ENCODE measurements around the gene TNPO3.
"Not testable (repeated sequence)": the region's sequence is repeated elsewhere in the genome, so short reads cannot be mapped to it uniquely, and the experiment has no call there.

TNPO3 gene

GRCh38 chr7:129014501-129015101 lies 40.3 kb downstream of the TNPO3 start:
- no peak overlapping the region for H3K4me3 ChIP-seq (ENCODE audit: low read length)
- TF ChIP-seq ZNF274 (IDR thresholded peaks at IDR 0.05; ENCODE audit: low read depth, low read length), result no peak

GRCh38 chr7:129013048-129013724 lies 41.7 kb downstream of the TNPO3 start:
- no peak overlapping the region for H3K4me3 ChIP-seq (ENCODE audit: low read length)
- TF ChIP-seq ZNF274 (IDR thresholded peaks at IDR 0.05; ENCODE audit: low read depth, low read length), result no peak

- no peak overlapping the region for H3K4me3 ChIP-seq (ENCODE audit: low read length)
- no peak for TF ChIP-seq ZNF274 (IDR thresholded peaks at IDR 0.05; ENCODE audit: low read depth, low read length)
Measured at GRCh38 chr7:129012641-129013040, 42.3 kb downstream of the TNPO3 start.

- TF ChIP-seq ZNF274 (IDR thresholded peaks at IDR 0.05; ENCODE audit: low read depth, low read length), result no peak
- H3K4me3 ChIP-seq (ENCODE audit: low read length), result no peak overlapping the region
Measured at GRCh38 chr7:129010075-129010474, 44.8 kb downstream of the TNPO3 start.

- H3K4me3 ChIP-seq (ENCODE audit: low read length), result no peak overlapping the region
- TF ChIP-seq ZNF274 (IDR thresholded peaks at IDR 0.05; ENCODE audit: low read depth, low read length), result no peak
Measured at GRCh38 chr7:129009437-129009836, 45.5 kb downstream of the TNPO3 start.

GRCh38 chr7:129008645-129009414 lies 46.1 kb downstream of the TNPO3 start:
- no peak for TF ChIP-seq ZNF274 (IDR thresholded peaks at IDR 0.05; ENCODE audit: low read depth, low read length)
- no peak overlapping the region for H3K4me3 ChIP-seq (ENCODE audit: low read length)

GRCh38 chr7:129007572-129007971 lies 47.3 kb downstream of the TNPO3 start:
- TF ChIP-seq ZNF274 (IDR thresholded peaks at IDR 0.05; ENCODE audit: low read depth, low read length), result no peak
- no peak overlapping the region for H3K4me3 ChIP-seq (ENCODE audit: low read length)

GRCh38 chr7:129006636-129007414 lies 48.1 kb downstream of the TNPO3 start:
- H3K4me3 ChIP-seq (ENCODE audit: low read length), result no peak overlapping the region
- TF ChIP-seq ZNF274 (IDR thresholded peaks at IDR 0.05; ENCODE audit: low read depth, low read length), result no peak

- H3K4me3 ChIP-seq (ENCODE audit: low read length), result no peak overlapping the region
- no peak for TF ChIP-seq ZNF274 (IDR thresholded peaks at IDR 0.05; ENCODE audit: low read depth, low read length)
Measured at GRCh38 chr7:129005186-129005585, 49.7 kb downstream of the TNPO3 start.

GRCh38 chr7:128997181-128997580 lies 57.7 kb downstream of the TNPO3 start:
- TF ChIP-seq ZNF274 (IDR thresholded peaks at IDR 0.05; ENCODE audit: low read depth, low read length), result no peak
- H3K4me3 ChIP-seq (ENCODE audit: low read length), result no peak overlapping the region

- not testable (repeated sequence) for H3K4me3 ChIP-seq (ENCODE audit: low read length)
Measured at GRCh38 chr7:128994560-128994959, 60.4 kb downstream of the TNPO3 start.

GRCh38 chr7:128993419-128993818 lies 61.5 kb downstream of the TNPO3 start:
- H3K4me3 ChIP-seq (ENCODE audit: low read length), result no peak overlapping the region
- no peak for TF ChIP-seq ZNF274 (IDR thresholded peaks at IDR 0.05; ENCODE audit: low read depth, low read length)

- H3K4me3 ChIP-seq (ENCODE audit: low read length), result no peak overlapping the region
- no peak for TF ChIP-seq ZNF274 (IDR thresholded peaks at IDR 0.05; ENCODE audit: low read depth, low read length)
Measured at GRCh38 chr7:128989961-128990360, 65.0 kb downstream of the TNPO3 start.

- H3K4me3 ChIP-seq (ENCODE audit: low read length), result no peak overlapping the region
Measured at GRCh38 chr7:128988372-128988771, 66.5 kb downstream of the TNPO3 start.

More at GRCh38 chr7:128988372-128988771, 66.5 kb downstream of the TNPO3 start:
- no peak for TF ChIP-seq ZNF274 (IDR thresholded peaks at IDR 0.05; ENCODE audit: low read depth, low read length)
